A673 (cell line): Measurements from ENCODE around the gene ANKHD1. TPM values are rescaled to one million over a fixed set of nuclear protein-coding genes. Genes with fewer than 3 reads are reported as not detected.
"Not testable (repeated sequence)": the region's sequence is repeated elsewhere in the genome, so short reads cannot be mapped to it uniquely, and the experiment has no call there.

Experiments
- BruUV-seq: library from RNA; stranded (reverse); fragments of 400-500 nt; replicated peaks from 2 replicates; lab custom pipeline; 2021; lab: Mats Ljungman, UMichigan
- CTCF ChIA-PET: fragments of 300-600 bp; sonication (Branson Sonifier 250); formaldehyde crosslinking; loops from one replicate; lab custom pipeline; 2022; ENCODE audit warnings: antibody characterized with exemption; lab: Charles Lee
- POLR2A ChIA-PET: fragments of 300-600 bp; sonication (Branson Sonifier 250); formaldehyde crosslinking; loops from one replicate; lab custom pipeline; 2022; ENCODE audit warnings: antibody characterized with exemption; ENCODE audit not compliant: low non-redundant PET; lab: Charles Lee
- DNase-seq: peaks from one replicate; pipeline ENCODE4 v3.0.0-alpha.2; 2015; ENCODE audit warnings: low spot score
- H3K27ac ChIP-seq: fragments of 200-600 bp; sonication (generic); 2 replicates; pipeline ENCODE4 v1.5.1; 2016; ENCODE audit warnings: mixed run types, low read depth, mild to moderate bottlenecking, mixed read lengths, antibody characterized with exemption, low read length; ENCODE audit not compliant: poor library complexity, severe bottlenecking
- H3K27me3 ChIP-seq: fragments of 200-600 bp; sonication (generic); replicated peaks from 2 replicates; pipeline ENCODE4 v1.6.1; 2017; ENCODE audit warnings: mixed run types, low read depth, mild to moderate bottlenecking, mixed read lengths, antibody characterized with exemption, low read length; ENCODE audit not compliant: insufficient read depth, poor library complexity
- H3K36me3 ChIP-seq: fragments of 200-600 bp; sonication (generic); 2 replicates; pipeline ENCODE4 v1.6.1; 2016; ENCODE audit warnings: mixed run types, mild to moderate bottlenecking, mixed read lengths, antibody characterized with exemption, low read length; ENCODE audit not compliant: insufficient read depth, poor library complexity, severe bottlenecking
- H3K4me1 ChIP-seq: fragments of 200-600 bp; sonication (generic); 2 replicates; pipeline ENCODE4 v1.6.1; 2017; ENCODE audit warnings: mixed run types, mild to moderate bottlenecking, mixed read lengths, antibody characterized with exemption, low read length; ENCODE audit not compliant: insufficient read depth, poor library complexity, severe bottlenecking
- H3K4me3 ChIP-seq: fragments of 200-600 bp; sonication (generic); 2 replicates; pipeline ENCODE4 v1.5.1; 2016; ENCODE audit warnings: low read depth, mixed run types, mild to moderate bottlenecking, mixed read lengths, low read length; ENCODE audit not compliant: poor library complexity, severe bottlenecking
- H3K9me3 ChIP-seq: fragments of 200-600 bp; sonication (generic); 2 replicates; pipeline ENCODE4 v1.6.1; 2016; ENCODE audit warnings: mixed run types, low read depth, mild to moderate bottlenecking, mixed read lengths, antibody characterized with exemption, low read length; ENCODE audit not compliant: poor library complexity, severe bottlenecking
- CTCF ChIP-seq: fragments of 300-800, 200-600 bp; sonication (generic); conservative IDR thresholded peaks from 2 replicates; pipeline ENCODE4 v1.5.1; 2017; ENCODE audit warnings: low read depth, mild to moderate bottlenecking, antibody characterized with exemption, low read length, moderate library complexity, mixed read lengths
- EZH2 ChIP-seq: fragments of 200-600 bp; sonication (generic); IDR thresholded peaks from 2 replicates; pipeline ENCODE4 v1.6.1; 2017; ENCODE audit warnings: borderline replicate concordance, low read depth, mild to moderate bottlenecking, mixed read lengths, antibody characterized with exemption, low read length; ENCODE audit not compliant: poor library complexity, severe bottlenecking
- intact Hi-C: fragments of 100-400 bp; cut with micrococcal nuclease; formaldehyde crosslinking; loops from one replicate; pipeline ENCODE4 v1.10.0; 2022; ENCODE audit not compliant: unreplicated experiment
- total RNA-seq: library from RNA; stranded (reverse); gene quantifications from 2 replicates; pipeline ENCODE4 v1.2.3, GENCODE V29; 2021

ANKHD1 gene
- total RNA-seq, 1 experiment from 2014 or later, result 169 TPM

- Histone ChIP-seq H3K27me3 (no peaks in the 10 kb centered on the region), H3K9me3 (no peaks in the 10 kb centered on the region), H3K27ac (no peak overlapping the region), H3K4me3 (no peak overlapping the region), H3K4me1 (no peaks in the 10 kb centered on the region), H3K36me3 (peaks cover 20% of the 10 kb centered on the region)
- ChIA-PET CTCF (no interaction called here), POLR2A (no interaction called here)
- no TSS peak for BruUV-seq
- TF ChIP-seq EZH2, result no peak
- intact Hi-C loops, result no loop called here
- DNase-seq, result no peak
These were observed 31.3 kb downstream of the ANKHD1 start for GRCh38 chr5:140432916-140433315.

- BruUV-seq, H3K27me3 ChIP-seq, DNase-seq, H3K27ac ChIP-seq, intact Hi-C loops, CTCF ChIA-PET, H3K4me1 ChIP-seq, POLR2A ChIA-PET, H3K9me3 ChIP-seq, H3K4me3 ChIP-seq: not testable (repeated sequence)
- peaks cover 20% of the 10 kb centered on the region for H3K36me3 ChIP-seq
These were observed 55.7 kb downstream of the ANKHD1 start for GRCh38 chr5:140457368-140457767.

GRCh38 chr5:140466981-140467742 lies 65.5 kb downstream of the ANKHD1 start:
- Histone ChIP-seq H3K27me3 (no peaks in the 10 kb centered on the region), H3K4me3 (no peak overlapping the region), H3K27ac (no peak overlapping the region), H3K9me3 (no peaks in the 10 kb centered on the region), H3K4me1 (no peaks in the 10 kb centered on the region), H3K36me3 (peaks cover 13% of the 10 kb centered on the region)
- intact Hi-C loops, result no loop called here
- DNase-seq, result no peak
- POLR2A ChIA-PET, result no interaction called here
- TF ChIP-seq CTCF (no peak), EZH2 (no peak)
- CTCF ChIA-PET, result no interaction called here
- no TSS peak for BruUV-seq

GRCh38 chr5:140468188-140468587 lies 66.6 kb downstream of the ANKHD1 start:
- H3K36me3 ChIP-seq, result peaks cover 13% of the 10 kb centered on the region
- no peaks in the 10 kb centered on the region for H3K9me3 ChIP-seq
- ChIA-PET POLR2A (no interaction called here), CTCF (no interaction called here)
- H3K4me3 ChIP-seq, result no peak overlapping the region
- TF ChIP-seq EZH2 (no peak), CTCF (no peak)
- no peak for DNase-seq
- no peaks in the 10 kb centered on the region for H3K27me3 ChIP-seq
- intact Hi-C loops, result no loop called here
- no TSS peak for BruUV-seq
- H3K27ac ChIP-seq, result no peak overlapping the region
- H3K4me1 ChIP-seq, result no peaks in the 10 kb centered on the region
